ENCODE measurements around the gene THG1L.

- TF ChIP-seq REST (IDR thresholded peaks at IDR 0.05; ENCODE audit: low read depth, low read length) = no peak
- TF ChIP-seq TCF12 (IDR thresholded peaks at IDR 0.05) = no peak
- TF ChIP-seq CTCF (IDR thresholded peaks at IDR 0.05) = no peak
- TF ChIP-seq POLR2AphosphoS5 (IDR thresholded peaks at IDR 0.05; ENCODE audit: low read depth, low read length) = no peak
- no peak for TF ChIP-seq MXI1 (IDR thresholded peaks at IDR 0.05; ENCODE audit: low read depth, low read length)
- no peak for TF ChIP-seq SIN3A (IDR thresholded peaks at IDR 0.05; ENCODE audit: borderline replicate concordance, low read depth, low read length)
- TF ChIP-seq RAD21 (IDR thresholded peaks at IDR 0.05; ENCODE audit: low read length) = no peak
- no peak for TF ChIP-seq NRF1 (IDR thresholded peaks at IDR 0.05; ENCODE audit: low read depth, low read length)
- TF ChIP-seq, protein P1, sequence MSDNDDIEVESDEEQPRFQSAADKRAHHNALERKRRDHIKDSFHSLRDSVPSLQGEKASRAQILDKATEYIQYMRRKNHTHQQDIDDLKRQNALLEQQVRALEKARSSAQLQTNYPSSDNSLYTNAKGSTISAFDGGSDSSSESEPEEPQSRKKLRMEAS (IDR thresholded peaks at IDR 0.05; ENCODE audit: low read depth) = no peak
- TF ChIP-seq GABPA (IDR thresholded peaks at IDR 0.05; ENCODE audit: low read depth) = no peak
- no peak for TF ChIP-seq PBX3 (IDR thresholded peaks at IDR 0.05)
Measured at GRCh38 chr5:157770665-157771064, 39.4 kb downstream of the THG1L start.

Data from SK-N-SH (cell line).